Gastroesophageal sphincter (tissue), 4 donors: ENCODE data around the gene GRIK1. TPM values are rescaled to one million over a fixed set of nuclear protein-coding genes. Genes with fewer than 3 reads are reported as not detected.
A peak's percentile ranks its signal among the peaks of the same experiment; 100 is the strongest.

Experiments
- ATAC-seq: fragments of 150-250 bp; one replicate; pipeline ENCODE4 v1.9.1; 2016; ENCODE audit warnings: mild to moderate bottlenecking, moderate library complexity
- H3K27ac ChIP-seq, 4 donors: fragments of 200-600 bp; sonication (generic) in 3 of 4; 1 replicate in 3 of 4; 2 replicates in 1 of 4; pipeline ENCODE4 v1.5.1; 2016 to 2019
- H3K27me3 ChIP-seq: fragments of 200-600 bp; sonication (generic); one replicate; pipeline ENCODE4 v1.5.1; 2019
- H3K36me3 ChIP-seq, 2 donors: fragments of 200-600 bp; sonication (generic); one replicate each; pipeline ENCODE4 v1.5.1; 2019; ENCODE audit warnings: control low read depth in 1 of 2
- H3K4me1 ChIP-seq, 3 donors: fragments of 200-600 bp; sonication (generic); 1 replicate in 2 of 3; 2 replicates in 1 of 3; pipeline ENCODE4 v1.5.1; 2016 to 2019; ENCODE audit warnings: control low read depth in 2 of 3
- H3K4me3 ChIP-seq, 2 donors: fragments of 200-600 bp; sonication (generic); one replicate each; pipeline ENCODE4 v1.5.1; 2019; ENCODE audit warnings: mild to moderate bottlenecking in 1 of 2, moderate library complexity in 1 of 2
- H3K9me3 ChIP-seq, 3 donors: fragments of 200-600 bp; sonication (generic); one replicate each; pipeline ENCODE4 v1.5.1; 2017 to 2019; ENCODE audit warnings: control low read depth in 2 of 3
- EP300 ChIP-seq: sonication (generic); formaldehyde crosslinking; IDR thresholded peaks from one replicate; pipeline ENCODE4 v1.6.1; 2017; ENCODE audit warnings: antibody characterized with exemption, mild to moderate bottlenecking
- POLR2A ChIP-seq, 2 donors: fragments of 450-650 bp; IDR thresholded peaks; one replicate each; pipeline ENCODE4 v1.6.1; 2017; ENCODE audit warnings: antibody characterized with exemption in 2 of 2, mild to moderate bottlenecking in 2 of 2, moderate library complexity in 1 of 2
- POLR2AphosphoS5 ChIP-seq: sonication (generic); formaldehyde crosslinking; IDR thresholded peaks from one replicate; pipeline ENCODE4 v1.6.1; 2017; ENCODE audit warnings: antibody characterized with exemption
- WGBS, 2 donors: methylation state at CpG; one replicate each; pipeline ENCODE4 v1.1.5; 2018; ENCODE audit warnings: low coverage in 1 of 2; 5-methylcytosine and 5-hydroxymethylcytosine counted together
- total RNA-seq, 4 donors: library from RNA; depleted of rRNA; stranded (reverse); fragments of >200 nt; gene quantifications; one replicate each; pipeline ENCODE4 v1.1.0, GENCODE V29; 2016
- TF ChIP-seq, protein P1 (sequence below), 4 experiments: fragments of 200-600 bp in 2 of 4; fragments of 450-650 bp in 2 of 4; sonication (generic) in 1 of 4; IDR thresholded peaks; one replicate each; pipeline ENCODE4 v1.5.1; 2017 to 2019; ENCODE audit warnings: antibody characterized with exemption in 4 of 4, mild to moderate bottlenecking in 2 of 4, moderate library complexity in 2 of 4

The GRIK1 gene
- total RNA-seq, 4 donors from 2014 or later, result 0.32 to 0.67 TPM; not detected in 2

GRCh38 chr21:29721221-29721620 lies 218.6 kb downstream of the GRIK1 start:
- H3K27ac ChIP-seq, result no peak overlapping the region
- no peaks in the 10 kb centered on the region for H3K36me3 ChIP-seq
- 64 to 73% methylated on average over 5 of the region's 5 CpGs for WGBS, 2 donors
- no peak for ATAC-seq
- H3K27me3 ChIP-seq, result no peaks in the 10 kb centered on the region
- TF ChIP-seq EP300 (no peak), POLR2A (IDR thresholded peaks at IDR 0.05) (no peak), POLR2AphosphoS5 (no peak)
- TF ChIP-seq, protein P1, sequence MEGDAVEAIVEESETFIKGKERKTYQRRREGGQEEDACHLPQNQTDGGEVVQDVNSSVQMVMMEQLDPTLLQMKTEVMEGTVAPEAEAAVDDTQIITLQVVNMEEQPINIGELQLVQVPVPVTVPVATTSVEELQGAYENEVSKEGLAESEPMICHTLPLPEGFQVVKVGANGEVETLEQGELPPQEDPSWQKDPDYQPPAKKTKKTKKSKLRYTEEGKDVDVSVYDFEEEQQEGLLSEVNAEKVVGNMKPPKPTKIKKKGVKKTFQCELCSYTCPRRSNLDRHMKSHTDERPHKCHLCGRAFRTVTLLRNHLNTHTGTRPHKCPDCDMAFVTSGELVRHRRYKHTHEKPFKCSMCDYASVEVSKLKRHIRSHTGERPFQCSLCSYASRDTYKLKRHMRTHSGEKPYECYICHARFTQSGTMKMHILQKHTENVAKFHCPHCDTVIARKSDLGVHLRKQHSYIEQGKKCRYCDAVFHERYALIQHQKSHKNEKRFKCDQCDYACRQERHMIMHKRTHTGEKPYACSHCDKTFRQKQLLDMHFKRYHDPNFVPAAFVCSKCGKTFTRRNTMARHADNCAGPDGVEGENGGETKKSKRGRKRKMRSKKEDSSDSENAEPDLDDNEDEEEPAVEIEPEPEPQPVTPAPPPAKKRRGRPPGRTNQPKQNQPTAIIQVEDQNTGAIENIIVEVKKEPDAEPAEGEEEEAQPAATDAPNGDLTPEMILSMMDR (IDR thresholded peaks at IDR 0.05), result no peak
- H3K4me1 ChIP-seq, result no peaks in the 10 kb centered on the region
- H3K4me3 ChIP-seq, result no peak overlapping the region
- H3K9me3 ChIP-seq, result no peaks in the 10 kb centered on the region

DNA sequence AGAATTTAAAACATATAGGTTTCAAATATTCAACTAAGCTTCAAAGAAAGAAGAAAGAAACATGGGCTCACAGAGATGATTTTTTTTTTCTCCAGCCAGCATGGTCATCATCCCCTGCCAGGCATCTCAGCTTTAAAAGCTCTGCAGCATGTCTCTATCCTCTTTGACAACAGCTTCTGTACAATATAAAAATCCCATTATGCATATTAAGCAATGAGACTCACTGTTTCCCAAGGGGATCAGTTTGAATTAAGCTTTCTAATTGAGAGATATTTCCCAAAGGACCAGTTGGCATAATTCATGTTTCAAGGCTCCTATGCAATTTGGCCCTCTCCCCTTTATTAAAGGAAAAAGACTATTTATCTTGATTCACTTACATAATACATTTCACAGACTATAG lies 220.3 kb downstream of the GRIK1 start:
- Histone ChIP-seq H3K4me3 (no peak overlapping the region), H3K27ac (no peak overlapping the region), H3K36me3 (no peaks in the 10 kb centered on the region), H3K27me3 (no peaks in the 10 kb centered on the region), H3K4me1 (no peaks in the 10 kb centered on the region), H3K9me3 (no peaks in the 10 kb centered on the region)
- TF ChIP-seq EP300 (no peak), POLR2AphosphoS5 (no peak), POLR2A (IDR thresholded peaks at IDR 0.05) (no peak)
- TF ChIP-seq, protein P1 (IDR thresholded peaks at IDR 0.05), result no peak
- ATAC-seq, result no peak

DNA sequence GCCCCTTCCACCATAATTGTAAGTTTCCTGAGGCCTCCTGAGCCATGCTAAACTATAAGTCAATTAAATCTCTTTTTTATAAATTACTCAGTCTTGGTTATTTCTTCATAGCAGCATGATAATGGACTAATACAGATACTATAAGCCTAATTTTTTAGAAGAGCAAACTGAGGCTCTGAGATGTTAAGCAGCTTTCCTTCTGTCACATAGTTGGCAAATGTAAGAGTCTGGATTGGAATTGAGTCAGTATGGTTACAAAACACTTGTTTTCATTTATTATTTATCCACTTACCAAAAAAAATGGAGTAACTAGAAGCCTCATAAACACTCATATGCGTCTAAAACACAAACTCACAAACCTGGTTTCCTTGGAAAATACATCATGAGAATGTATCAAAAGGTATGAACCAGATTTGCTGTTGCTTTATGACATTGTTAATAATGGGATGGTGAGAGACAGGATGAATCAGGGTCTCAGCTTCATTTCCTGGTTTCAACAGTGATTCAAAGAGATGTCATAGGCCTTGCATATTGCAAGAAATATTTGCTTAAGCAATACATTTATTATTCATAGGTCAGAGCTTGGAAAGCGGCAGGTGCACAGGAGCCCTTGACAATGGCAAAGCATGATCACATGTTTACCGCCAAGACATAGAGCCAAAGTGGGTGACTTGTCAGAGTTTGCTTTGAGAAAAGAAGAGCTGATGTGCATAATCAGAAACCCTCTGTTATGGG lies 221.5 kb downstream of the GRIK1 start:
- Histone ChIP-seq H3K9me3 (no peaks in the 10 kb centered on the region), H3K27me3 (no peaks in the 10 kb centered on the region), H3K36me3 (no peaks in the 10 kb centered on the region), H3K4me3 (no peak overlapping the region), H3K4me1 (no peaks in the 10 kb centered on the region), H3K27ac (no peak overlapping the region)
- 71 to 78% methylated on average over 1 to 3 of the region's 3 CpGs for WGBS, 2 donors
- TF ChIP-seq EP300, result no peak
- no peak for TF ChIP-seq POLR2AphosphoS5
- TF ChIP-seq, protein P1 (IDR thresholded peaks at IDR 0.05), result no peak
- TF ChIP-seq POLR2A (IDR thresholded peaks at IDR 0.05), result no peak
- peak; percentile 74 for ATAC-seq

DNA sequence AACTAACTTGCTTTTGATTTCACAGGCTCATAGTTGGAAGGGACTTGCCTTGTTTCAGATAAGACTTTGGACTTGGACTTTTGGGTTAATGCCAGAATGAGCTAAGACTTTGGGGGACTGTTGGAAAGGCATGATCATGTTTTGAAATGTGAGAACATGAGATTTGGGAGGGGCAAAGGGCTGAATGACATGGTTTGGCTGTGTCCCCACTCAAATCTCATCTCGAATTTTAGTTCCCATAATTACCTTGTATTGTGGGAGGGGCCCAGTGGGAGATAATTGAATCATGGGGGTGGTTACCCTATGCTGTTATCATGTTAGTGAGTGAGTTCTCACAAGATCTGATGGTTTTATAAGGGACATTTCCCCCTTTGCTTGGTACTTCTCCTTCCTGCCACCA lies 222.1 kb downstream of the GRIK1 start:
- no peak for ATAC-seq
- TF ChIP-seq, protein P1 (IDR thresholded peaks at IDR 0.05), result no peak
- no peak for TF ChIP-seq POLR2A (IDR thresholded peaks at IDR 0.05)
- no peak for TF ChIP-seq POLR2AphosphoS5
- TF ChIP-seq EP300, result no peak
- H3K4me1 ChIP-seq, result no peaks in the 10 kb centered on the region
- no peaks in the 10 kb centered on the region for H3K27me3 ChIP-seq
- 82 to 83% methylated on average over 1 of the region's 1 CpG for WGBS, 2 donors
- no peak overlapping the region for H3K27ac ChIP-seq
- no peak overlapping the region for H3K4me3 ChIP-seq
- no peaks in the 10 kb centered on the region for H3K36me3 ChIP-seq
- no peaks in the 10 kb centered on the region for H3K9me3 ChIP-seq

GRCh38 chr21:29716753-29717152 lies 223.0 kb downstream of the GRIK1 start:
- Histone ChIP-seq H3K27ac (no peak overlapping the region), H3K9me3 (no peaks in the 10 kb centered on the region), H3K4me3 (no peak overlapping the region), H3K4me1 (no peaks in the 10 kb centered on the region), H3K27me3 (no peaks in the 10 kb centered on the region), H3K36me3 (no peaks in the 10 kb centered on the region)
- no peak for ATAC-seq
- no peak for TF ChIP-seq EP300
- TF ChIP-seq POLR2AphosphoS5, result no peak
- TF ChIP-seq, protein P1 (IDR thresholded peaks at IDR 0.05), result no peak
- TF ChIP-seq POLR2A (IDR thresholded peaks at IDR 0.05), result no peak
- 86% methylated on average over 2 of the region's 2 CpGs; no CpG with 5 or more reads in 1 of the 2 donors for WGBS, 2 donors
